GM18517 (cell line): ENCODE data around the gene CA7.
"Not testable (repeated sequence)": the region's sequence is repeated elsewhere in the genome, so short reads cannot be mapped to it uniquely, and the experiment has no call there.

Experiments used
- ATAC-seq: cut with Tn5 transposase; IDR thresholded peaks from one replicate; pipeline ENCODE4 v1.9.1; 2021; ENCODE audit warnings: mild to moderate bottlenecking, moderate library complexity; ENCODE audit not compliant: unreplicated experiment

Gene CA7

DNA sequence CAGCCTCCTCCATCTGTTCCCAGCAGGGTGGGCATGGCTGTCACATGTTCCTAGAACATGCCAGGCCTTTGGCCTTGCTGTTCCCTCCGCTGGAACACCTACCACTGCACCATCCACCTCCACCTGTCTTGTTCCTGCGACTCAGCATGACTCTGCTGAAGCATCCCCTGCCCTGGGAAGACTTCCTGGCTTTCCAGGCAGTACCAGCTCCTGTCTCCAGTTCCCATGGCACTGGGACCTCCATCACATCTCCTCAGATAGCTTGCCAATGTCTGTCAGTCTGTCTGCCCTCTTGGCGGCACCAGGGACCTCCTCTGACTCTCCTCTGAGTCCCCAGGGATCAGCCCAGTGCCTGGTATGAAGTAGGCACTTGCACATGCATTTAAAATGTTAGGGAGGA lies 51.8 kb downstream of the CA7 start:
- ATAC-seq = no peak

DNA sequence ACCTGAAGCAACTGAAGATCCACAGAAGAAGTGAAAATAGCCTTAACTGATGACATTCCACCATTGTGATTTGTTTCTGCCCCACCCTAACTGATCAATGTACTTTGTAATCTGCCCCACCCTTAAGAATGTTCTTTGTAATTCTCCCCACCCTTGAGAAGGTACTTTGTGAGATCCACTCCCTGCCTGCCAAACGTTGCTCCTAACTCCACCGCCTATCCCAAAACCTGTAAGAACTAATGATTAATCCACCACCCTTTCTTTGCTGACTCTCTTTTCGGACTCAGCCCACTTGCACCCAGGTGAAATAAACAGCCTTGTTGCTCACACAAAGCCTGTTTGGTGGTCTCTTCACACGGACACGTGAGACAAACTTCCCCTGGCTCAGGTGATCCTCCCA lies 52.5 kb downstream of the CA7 start:
- not testable (repeated sequence) for ATAC-seq

DNA sequence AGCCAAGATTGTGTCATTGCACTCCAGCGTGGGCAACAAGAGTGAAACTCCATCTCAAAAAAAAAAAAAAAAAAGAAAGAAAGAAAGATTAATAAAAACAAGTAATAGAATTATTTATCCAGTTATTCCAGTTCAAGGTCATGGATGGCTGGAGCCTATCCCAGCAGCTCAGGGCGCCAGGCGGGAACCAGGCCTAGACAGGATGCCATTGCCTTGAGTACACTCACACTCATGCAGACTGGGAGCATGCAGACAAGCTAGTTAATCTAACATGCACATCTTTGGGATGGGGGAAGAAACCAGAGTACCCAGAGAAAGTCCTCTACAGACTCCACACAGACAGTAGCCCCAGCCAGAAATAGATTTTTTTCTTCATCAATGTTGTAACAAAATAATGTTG lies 54.0 kb downstream of the CA7 start:
- ATAC-seq = no peak

DNA sequence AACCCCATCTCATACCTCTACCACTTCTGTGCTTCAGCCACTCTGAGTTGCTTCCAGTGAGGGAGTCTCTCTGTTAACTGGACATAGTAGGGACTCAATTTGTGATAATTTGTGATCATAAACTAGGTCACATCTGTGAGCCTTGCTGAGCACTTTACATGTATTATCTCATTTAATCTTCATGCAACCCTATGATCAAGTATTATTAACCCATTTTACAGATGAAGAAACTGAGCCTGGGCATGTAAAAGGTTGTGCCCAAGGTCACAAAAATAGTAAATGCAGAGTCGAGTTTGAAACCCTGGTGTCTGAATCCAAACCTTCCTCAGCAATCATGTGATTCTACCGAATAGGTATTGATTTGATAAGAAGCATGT lies 54.7 kb downstream of the CA7 start:
- no peak for ATAC-seq

DNA sequence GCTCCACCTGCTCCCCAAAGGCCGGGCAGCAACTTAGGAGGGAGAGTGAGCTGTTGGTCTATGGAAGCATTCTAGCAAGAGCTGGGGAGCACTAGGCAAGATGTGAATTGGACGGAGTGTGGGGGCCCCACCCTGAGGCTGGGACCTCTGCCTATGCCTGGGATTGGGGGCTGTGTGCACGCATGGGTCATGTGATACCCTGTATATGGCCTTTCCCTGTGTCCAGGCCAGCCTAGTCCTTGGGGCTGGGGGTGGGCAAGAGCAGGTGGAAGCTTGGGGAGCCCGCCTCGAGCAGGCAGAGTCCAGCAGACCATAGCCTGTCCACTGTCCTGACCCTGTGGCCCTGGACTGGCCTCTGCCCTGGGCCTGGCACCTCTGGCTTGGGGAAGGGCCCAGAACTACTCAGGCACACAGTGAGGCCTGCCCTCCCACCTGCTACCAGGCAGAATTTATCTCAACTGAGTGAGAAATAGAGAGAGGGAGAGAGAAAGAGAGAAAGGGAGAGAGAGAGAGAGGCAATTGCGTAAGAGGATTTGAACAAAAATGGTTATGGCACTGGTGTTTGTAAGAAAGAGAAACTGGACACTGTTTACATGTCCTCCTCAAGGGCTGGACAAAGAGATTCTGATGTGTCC lies 55.2 kb downstream of the CA7 start:
- ATAC-seq = no peak

DNA sequence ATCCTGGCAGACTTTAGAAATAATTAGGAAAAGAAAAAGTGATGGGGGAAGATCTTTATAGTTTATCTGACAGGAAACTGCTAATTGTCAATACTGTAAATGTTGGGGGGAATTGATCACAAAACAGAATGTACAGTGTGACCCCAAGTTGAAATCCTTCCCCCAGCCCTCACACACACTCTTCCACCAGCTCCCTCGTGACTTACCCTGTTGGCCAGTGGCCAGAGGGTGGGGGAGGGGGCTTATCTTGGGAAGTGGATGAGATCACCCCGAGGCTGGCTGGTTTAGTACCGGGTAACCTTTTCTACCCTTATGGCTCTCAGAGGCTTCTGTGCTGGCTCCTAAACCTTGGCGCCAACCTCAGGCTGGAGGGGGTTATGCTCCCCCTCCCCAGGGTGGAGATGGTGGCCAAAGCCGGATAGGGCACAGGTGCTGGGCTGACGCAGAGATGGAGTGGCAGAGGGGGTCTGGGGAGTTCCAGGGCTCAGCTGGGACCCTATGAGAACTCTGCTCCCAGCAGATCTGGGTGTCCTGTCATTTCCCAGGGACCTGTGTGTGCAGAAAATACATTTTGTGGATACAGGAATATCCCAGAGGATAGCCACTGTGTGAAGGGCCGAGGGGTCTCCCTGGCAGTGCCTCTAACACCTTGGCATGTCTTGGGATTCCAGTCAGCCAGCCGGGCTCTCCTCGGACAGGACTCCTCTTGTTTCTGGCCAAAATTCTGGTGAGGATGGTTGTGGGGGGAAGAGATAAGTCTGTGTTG lies 55.9 kb downstream of the CA7 start:
- ATAC-seq = no peak

DNA sequence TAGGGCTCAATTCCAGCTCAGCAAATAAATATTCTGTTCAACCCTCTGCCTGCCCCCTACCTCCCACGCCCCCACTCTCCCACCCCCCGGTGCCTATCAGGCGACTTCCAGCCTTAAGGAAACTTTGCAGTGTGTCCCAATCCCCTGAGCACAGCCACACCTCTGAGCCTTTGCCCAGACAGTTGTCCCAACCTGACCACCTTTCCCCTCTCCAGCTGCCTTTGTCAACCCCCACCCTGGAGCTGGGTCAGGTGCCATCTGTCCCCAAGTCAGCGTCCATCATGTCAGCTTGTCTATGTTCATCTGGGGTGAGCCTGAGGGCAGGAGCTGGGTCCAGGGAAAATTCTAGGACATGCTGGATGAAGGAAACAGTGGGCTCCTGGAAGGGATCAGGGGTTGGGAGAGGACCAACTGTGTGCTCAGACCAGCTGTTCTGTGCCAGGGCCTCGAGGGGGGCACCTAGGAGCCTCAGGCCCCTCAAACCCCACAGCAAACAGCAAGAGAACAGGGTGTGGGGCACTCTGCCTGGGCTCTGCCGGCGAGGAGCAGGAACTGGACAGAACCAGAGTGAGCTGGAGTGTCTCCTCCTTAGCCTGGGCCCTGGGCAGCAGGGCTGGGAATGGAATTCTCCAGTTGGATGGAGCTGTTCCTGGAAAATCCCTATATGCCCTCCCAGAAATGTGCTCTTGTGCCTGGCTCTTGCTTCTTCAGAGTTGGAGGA lies 56.7 kb downstream of the CA7 start:
- no peak for ATAC-seq

DNA sequence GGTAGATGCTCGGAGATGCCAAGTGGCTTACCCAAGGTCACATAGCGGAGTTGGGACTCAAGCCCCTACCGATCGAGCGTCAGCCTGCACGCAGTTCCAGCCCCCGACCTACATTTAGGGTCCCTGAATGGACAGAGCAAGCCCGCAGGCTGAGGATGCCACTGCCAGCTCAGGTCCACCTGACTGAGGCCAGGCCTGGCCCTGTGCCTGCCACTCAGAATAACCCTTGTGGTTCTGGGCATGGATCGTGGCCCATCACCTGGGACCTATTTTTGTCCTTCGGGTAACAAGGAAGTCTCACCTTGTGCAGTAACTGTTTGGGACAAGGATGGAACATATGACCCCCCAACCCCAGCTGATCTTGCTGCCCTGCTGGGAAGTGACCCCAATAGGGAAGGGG lies 57.4 kb downstream of the CA7 start:
- no peak for ATAC-seq

DNA sequence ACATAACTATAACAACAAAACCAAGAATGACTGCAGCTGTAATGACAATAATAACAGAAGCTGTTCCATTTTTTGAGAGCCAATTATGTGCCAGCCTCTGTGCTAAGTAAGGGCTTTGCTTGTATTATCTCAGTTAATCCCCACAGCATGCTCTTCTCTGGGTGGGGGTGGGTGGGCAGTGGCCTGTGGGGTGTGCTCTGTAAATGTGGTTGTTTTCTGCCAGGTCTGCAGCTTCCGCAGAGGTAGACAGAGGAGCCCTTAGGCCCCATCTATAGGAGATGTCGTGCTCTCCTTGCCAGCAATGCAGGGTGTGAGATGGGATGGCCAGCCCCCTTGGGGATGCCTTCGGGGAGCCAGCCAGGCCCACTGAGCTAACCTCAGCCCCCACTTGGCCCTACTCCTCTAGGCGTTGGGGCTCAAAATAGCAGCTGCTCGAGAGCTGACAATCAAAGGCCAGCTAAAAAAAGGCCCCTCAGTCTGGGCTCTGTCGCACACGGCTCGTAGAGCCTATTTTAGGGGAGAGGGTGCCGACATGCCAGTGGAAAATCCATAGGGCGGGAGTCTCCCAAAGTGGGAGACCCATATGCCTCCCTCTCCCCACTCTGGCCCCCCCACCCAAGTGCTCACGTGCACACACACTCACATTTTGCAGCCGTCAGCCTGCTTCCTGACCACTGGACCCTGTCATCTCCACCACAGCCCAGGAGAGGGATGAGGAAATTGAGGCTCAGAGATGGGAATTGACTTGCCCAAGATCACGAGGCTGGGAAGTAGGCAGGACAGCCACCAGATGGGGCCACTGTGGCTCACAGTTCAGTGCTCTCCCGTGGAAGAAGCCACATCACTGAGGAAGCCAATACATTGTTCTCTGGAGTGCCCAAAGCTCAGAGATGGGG lies 58.7 kb downstream of the CA7 start:
- no peak for ATAC-seq
